ENCODE measurements around the gene ELFN2. TPM values are rescaled to one million over a fixed set of nuclear protein-coding genes. Genes with fewer than 3 reads are reported as not detected.

ELFN2 gene
- polyA plus RNA-seq, 2 of the 4 experiments (the other 2 are of a cell fraction) = 0.94 to 8.1 TPM

DNA sequence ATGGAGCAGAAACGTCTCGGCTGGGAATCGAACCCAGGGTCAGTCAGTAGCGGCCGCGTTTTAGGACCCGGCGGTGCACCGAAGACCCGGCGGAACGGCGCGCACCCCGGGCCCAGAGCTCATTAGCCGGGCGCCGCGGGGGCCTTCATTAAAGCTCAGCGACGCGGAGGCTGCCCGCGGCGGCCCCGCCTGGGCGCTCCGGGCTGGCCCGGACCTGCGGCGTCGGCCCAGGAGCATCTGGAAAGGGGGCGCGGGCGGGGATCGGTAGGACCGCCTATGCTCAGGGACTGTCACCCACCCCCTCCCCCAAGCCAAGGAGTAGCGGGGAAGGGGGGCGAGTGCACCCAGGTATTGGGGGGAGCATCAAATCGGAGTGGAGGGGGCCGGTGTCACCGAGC lies 92.8 kb downstream of the ELFN2 start:
- H3K4me3 ChIP-seq = no peak overlapping the region

GRCh38 chr22:37333724-37334460 lies 93.4 kb downstream of the ELFN2 start:
- no peak overlapping the region for H3K4me2 ChIP-seq
- TF ChIP-seq RAD21 (conservative IDR thresholded peaks at IDR 0.05 in 1 of 2, IDR thresholded peaks at IDR 0.05 in 1 of 2) = peak in 1 of 2 experiments; percentile 26; a peak in 1 of 5 replicates
- no peak for TF ChIP-seq GATA3 (IDR thresholded peaks at IDR 0.05; ENCODE audit: borderline replicate concordance)
- FAIRE-seq (no peak), ATAC-seq (no peak), DNase-seq (ENCODE audit: low read depth in 1 of 2, low spot score in 1 of 2) (no peak)
- H3K9me3 ChIP-seq = no peaks in the 10 kb centered on the region
- no peak overlapping the region for H3K4me3 ChIP-seq
- POLR2A ChIA-PET = no interaction called here
- H3K4me1 ChIP-seq = peaks cover 77% of the 10 kb centered on the region
- H3K27ac ChIP-seq = peak overlapping the region; percentile 35 to 94; a peak in 4 of 6 replicates
- WGBS (ENCODE audit: missing lambda C conversion rate) = 86% methylated on average over 11 of the region's 11 CpGs
- CTCF ChIA-PET = interaction anchor here (0.6 to 6.5 kb wide), 8 partner anchors 13 to 1458 kb away, joined by 3 to 40 read pairs (median 4); no protein-coding TSS in a partner anchor

More for the DNA sequence above, 92.8 kb downstream of the ELFN2 start:
- WGBS (ENCODE audit: missing lambda C conversion rate) = 91% methylated on average over 32 of the region's 42 CpGs
- Histone ChIP-seq H3K27ac (peak overlapping the region in 1 of 2 experiments; percentile 94; a peak in 4 of 6 replicates), H3K4me2 (no peak overlapping the region; the same call in 2 of the 3 replicates), H3K9me3 (no peaks in the 10 kb centered on the region), H3K4me1 (peaks cover 71% of the 10 kb centered on the region)
- CTCF ChIA-PET = interaction anchor here (0.6 to 6.5 kb wide), 6 partner anchors 17 to 1457 kb away, joined by 3 to 40 read pairs (median 4); no protein-coding TSS in a partner anchor
- FAIRE-seq = no peak
- peak; percentile 55; the same call in 1 of the 2 replicates for TF ChIP-seq KDM1A (IDR thresholded peaks at IDR 0.05; ENCODE audit: low read depth)
- TF ChIP-seq FOSB (CRISPR knock-in tag; IDR thresholded peaks at IDR 0.05) = no peak
- TF ChIP-seq PHF8 (IDR thresholded peaks at IDR 0.05; ENCODE audit: borderline replicate concordance, low read depth) = no peak
- POLR2A ChIA-PET = no interaction called here
- ATAC-seq = no peak
- no peak for DNase-seq (ENCODE audit: low read depth in 1 of 2, low spot score in 1 of 2)

- H3K4me3 ChIP-seq = no peak overlapping the region
- H3K27ac ChIP-seq = peak overlapping the region; percentile 76 to 94
- ATAC-seq (peak; percentile 48 to 62; a peak in 5 of 6 replicates), FAIRE-seq (no peak), DNase-seq (ENCODE audit: low read depth in 1 of 2, low spot score in 1 of 2) (peak in 1 of 2 experiments; percentile 66)
- H3K4me1 ChIP-seq = peaks cover 83% of the 10 kb centered on the region
- H3K9me3 ChIP-seq = peaks cover 3% of the 10 kb centered on the region; the same call in 1 of the 3 replicates
- H3K4me2 ChIP-seq = peak overlapping the region; percentile 60
- WGBS (ENCODE audit: missing lambda C conversion rate) = 32% methylated on average over 7 of the region's 9 CpGs
- ChIA-PET POLR2A (no interaction called here), CTCF (interaction anchor here (0.6 to 6.5 kb wide), 17 partner anchors 8 to 140 kb away, joined by 3 to 40 read pairs (median 4); no protein-coding TSS in a partner anchor)
- TF ChIP-seq TFCP2L1 (CRISPR knock-in tag; IDR thresholded peaks at IDR 0.05) (no peak), EP300 (IDR thresholded peaks at IDR 0.05) (no peak), RAD21 (conservative IDR thresholded peaks at IDR 0.05 in 1 of 2, IDR thresholded peaks at IDR 0.05 in 1 of 2) (peak; percentile 38 to 42; a peak in 4 of 5 replicates), FOXS1 (CRISPR knock-in tag; IDR thresholded peaks at IDR 0.05) (no peak), CTCF (IDR thresholded peaks at IDR 0.05) (peak; percentile 37; the same call in 2 of the 3 replicates), EHMT2 (IDR thresholded peaks at IDR 0.05; ENCODE audit: low read depth) (no peak), GATA3 (IDR thresholded peaks at IDR 0.05; ENCODE audit: borderline replicate concordance) (no peak), BHLHE40 (IDR thresholded peaks at IDR 0.05; ENCODE audit: low read depth, low read length) (no peak), ATOH8 (CRISPR knock-in tag; IDR thresholded peaks at IDR 0.05; ENCODE audit: low read depth) (no peak), HOXB13 (CRISPR knock-in tag; IDR thresholded peaks at IDR 0.05; ENCODE audit: low read depth) (no peak), RNF2 (IDR thresholded peaks at IDR 0.05; ENCODE audit: borderline replicate concordance, low read depth) (no peak), SMC3 (IDR thresholded peaks at IDR 0.05) (peak; percentile 50; the same call in 2 of the 3 replicates)
- TF ChIP-seq, protein P1, sequence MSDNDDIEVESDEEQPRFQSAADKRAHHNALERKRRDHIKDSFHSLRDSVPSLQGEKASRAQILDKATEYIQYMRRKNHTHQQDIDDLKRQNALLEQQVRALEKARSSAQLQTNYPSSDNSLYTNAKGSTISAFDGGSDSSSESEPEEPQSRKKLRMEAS (IDR thresholded peaks at IDR 0.05) = peak; percentile 53; the same call in 1 of the 2 replicates
Measured at GRCh38 chr22:37331856-37332536, 95.3 kb downstream of the ELFN2 start.

Data from A549 (cell line).